H9 (cell line): ENCODE data around the gene RIPPLY3. TPM values are rescaled to one million over a fixed set of nuclear protein-coding genes. Genes with fewer than 3 reads are reported as not detected.

Experiments
- DNase-seq: peaks from one replicate; pipeline ENCODE4 v3.0.0-alpha.2; 2017
- H2AFZ ChIP-seq: one replicate; pipeline ENCODE4 v1.6.1; 2013; ENCODE audit warnings: mild to moderate bottlenecking, low read length, control low read depth, moderate library complexity
- H2AK5ac ChIP-seq: 2 replicates; pipeline ENCODE4 v1.6.1; 2013; ENCODE audit warnings: low read length, control low read depth, mixed read lengths; ENCODE audit not compliant: insufficient read length
- H2BK120ac ChIP-seq: one replicate; pipeline ENCODE4 v1.6.1; 2013; ENCODE audit warnings: low read depth, mild to moderate bottlenecking, low read length, control low read depth, inconsistent platforms; ENCODE audit not compliant: poor library complexity, severe bottlenecking
- H2BK12ac ChIP-seq: 2 replicates; pipeline ENCODE4 v1.6.1; 2013; ENCODE audit warnings: low read length, control low read depth, mixed read lengths, low read depth; ENCODE audit not compliant: insufficient read length
- H2BK15ac ChIP-seq: 2 replicates; pipeline ENCODE4 v1.6.1; 2013; ENCODE audit warnings: low read depth, low read length, control low read depth
- H2BK20ac ChIP-seq: one replicate; pipeline ENCODE4 v1.6.1; 2013; ENCODE audit warnings: low read depth, mild to moderate bottlenecking, low read length, control low read depth, inconsistent platforms; ENCODE audit not compliant: poor library complexity, severe bottlenecking
- H2BK5ac ChIP-seq: 2 replicates; pipeline ENCODE4 v1.6.1; 2013; ENCODE audit warnings: low read length, control low read depth, mixed read lengths; ENCODE audit not compliant: insufficient read length
- H3K14ac ChIP-seq: 2 replicates; pipeline ENCODE4 v1.6.1; 2013; ENCODE audit warnings: low read length, control low read depth; ENCODE audit not compliant: insufficient read depth
- H3K18ac ChIP-seq: 2 replicates; pipeline ENCODE4 v1.6.1; 2013; ENCODE audit warnings: low read depth, mild to moderate bottlenecking, mixed read lengths, low read length, control low read depth; ENCODE audit not compliant: insufficient read length
- H3K23ac ChIP-seq: 2 replicates; pipeline ENCODE4 v1.6.1; 2013; ENCODE audit warnings: low read length, control low read depth, mixed read lengths, low read depth; ENCODE audit not compliant: insufficient read length
- H3K23me2 ChIP-seq: 2 replicates; pipeline ENCODE4 v1.6.1; 2013; ENCODE audit warnings: low read depth, mild to moderate bottlenecking, mixed read lengths, low read length, control low read depth; ENCODE audit not compliant: insufficient read length, poor library complexity, severe bottlenecking
- H3K27ac ChIP-seq: 2 replicates; pipeline ENCODE4 v1.5.1; 2013; ENCODE audit warnings: low read length, control low read depth, mixed read lengths, low read depth; ENCODE audit not compliant: insufficient read length
- H3K27me3 ChIP-seq: 2 replicates; pipeline ENCODE4 v1.6.1; 2013; ENCODE audit warnings: low read length, control low read depth, inconsistent platforms; ENCODE audit not compliant: insufficient read depth
- H3K4ac ChIP-seq: 2 replicates; pipeline ENCODE4 v1.6.1; 2013; ENCODE audit warnings: low read depth, mild to moderate bottlenecking, control low read depth, inconsistent platforms, low read length, moderate library complexity
- H3K4me1 ChIP-seq: 2 replicates; pipeline ENCODE4 v1.6.1; 2013; ENCODE audit warnings: low read length, control low read depth, inconsistent platforms; ENCODE audit not compliant: insufficient read depth
- H3K4me2 ChIP-seq: 2 replicates; pipeline ENCODE4 v1.6.1; 2013; ENCODE audit warnings: low read length, control low read depth, mixed read lengths; ENCODE audit not compliant: insufficient read length, insufficient read depth
- H3K56ac ChIP-seq: 2 replicates; pipeline ENCODE4 v1.6.1; 2013; ENCODE audit warnings: low read depth, mild to moderate bottlenecking, mixed read lengths, low read length, control low read depth; ENCODE audit not compliant: insufficient read length
- H3K79me1 ChIP-seq: 2 replicates; pipeline ENCODE4 v1.6.1; 2013; ENCODE audit warnings: low read depth, mild to moderate bottlenecking, moderate library complexity, low read length, control low read depth, inconsistent platforms; ENCODE audit not compliant: insufficient read depth, poor library complexity, severe bottlenecking
- H3K79me2 ChIP-seq: 2 replicates; pipeline ENCODE4 v1.6.1; 2013; ENCODE audit warnings: low read length, control low read depth, inconsistent platforms; ENCODE audit not compliant: insufficient read depth
- H3K9ac ChIP-seq: 2 replicates; pipeline ENCODE4 v1.6.1; 2013; ENCODE audit warnings: low read length, control low read depth, mixed read lengths; ENCODE audit not compliant: insufficient read length; ENCODE audit errors: extremely low read depth
- H3K9me3 ChIP-seq: one replicate; pipeline ENCODE4 v1.6.1; 2013; ENCODE audit warnings: low read depth, low read length, inconsistent platforms; ENCODE audit not compliant: control insufficient read depth
- H3T11ph ChIP-seq: one replicate; pipeline ENCODE4 v1.6.1; 2013; ENCODE audit warnings: mild to moderate bottlenecking, low read length, control low read depth, inconsistent platforms
- H4K20me1 ChIP-seq: one replicate; pipeline ENCODE4 v1.6.1; 2013; ENCODE audit not compliant: control insufficient read depth, insufficient read length, insufficient read depth
- H4K5ac ChIP-seq: 2 replicates; pipeline ENCODE4 v1.6.1; 2013; ENCODE audit warnings: low read depth, mild to moderate bottlenecking, mixed read lengths, low read length, control low read depth; ENCODE audit not compliant: insufficient read length
- H4K8ac ChIP-seq: replicated peaks from 2 replicates; pipeline ENCODE4 v1.6.1; 2013; ENCODE audit warnings: low read length, control low read depth, mixed read lengths, low read depth; ENCODE audit not compliant: insufficient read length
- H4K91ac ChIP-seq: 2 replicates; pipeline ENCODE4 v1.6.1; 2013; ENCODE audit warnings: low read depth, mild to moderate bottlenecking, moderate library complexity, mixed read lengths, low read length, control low read depth; ENCODE audit not compliant: insufficient read length
- H3K27ac Mint-ChIP-seq, 3 experiments: 2 replicates in 2 of 3; 3 replicates in 1 of 3; pipeline ENCODE4 v1.8.0; 2020 to 2021; ENCODE audit warnings: mixed read lengths in 3 of 3, mild to moderate bottlenecking in 1 of 3, moderate library complexity in 1 of 3
- H3K27me3 Mint-ChIP-seq: 2 replicates; pipeline ENCODE4 v1.8.0; 2021; ENCODE audit warnings: low read depth, mild to moderate bottlenecking, moderate library complexity, mixed read lengths
- H3K36me3 Mint-ChIP-seq, 3 experiments: 2 replicates in 2 of 3; 3 replicates in 1 of 3; pipeline ENCODE4 v1.8.0; 2020 to 2021; ENCODE audit warnings: low read depth in 3 of 3, mixed read lengths in 3 of 3; ENCODE audit not compliant: insufficient read depth in 1 of 3
- H3K4me1 Mint-ChIP-seq, 2 experiments: 2 replicates each; pipeline ENCODE4 v1.8.0; 2020; ENCODE audit warnings: mixed read lengths in 2 of 2
- H3K4me3 Mint-ChIP-seq, 2 experiments: 2 replicates in 1 of 2; 3 replicates in 1 of 2; pipeline ENCODE4 v1.8.0; 2020 to 2021; ENCODE audit warnings: mild to moderate bottlenecking in 2 of 2, mixed read lengths in 2 of 2, moderate library complexity in 1 of 2
- H3K9me3 Mint-ChIP-seq, 2 experiments: 2 replicates in 1 of 2; 3 replicates in 1 of 2; pipeline ENCODE4 v1.8.0; 2020; ENCODE audit warnings: mild to moderate bottlenecking in 2 of 2, mixed read lengths in 2 of 2, moderate library complexity in 1 of 2
- CTCF ChIP-seq: fragments of 200-600 bp; sonication (generic); conservative IDR thresholded peaks from 3 replicates; pipeline ENCODE4 v1.8.0; 2021; ENCODE audit warnings: antibody characterized with exemption, mild to moderate bottlenecking
- WGBS: extraction: QIAGEN DNeasy Blood & Tissue Kit; methylation state at CpG from one replicate; pipeline ENCODE4 v1.1.7; 2013; ENCODE audit warnings: missing lambda C conversion rate, low lambda C conversion rate, mixed read lengths; ENCODE audit not compliant: insufficient read length; ENCODE audit errors: extremely low coverage; 5-methylcytosine and 5-hydroxymethylcytosine counted together
- total RNA-seq: library from RNA; stranded (reverse); gene quantifications from 2 replicates; pipeline ENCODE4 v1.2.1, GENCODE V29; 2021

Gene RIPPLY3
- total RNA-seq, 1 experiment from 2014 or later: 1.9 TPM

DNA sequence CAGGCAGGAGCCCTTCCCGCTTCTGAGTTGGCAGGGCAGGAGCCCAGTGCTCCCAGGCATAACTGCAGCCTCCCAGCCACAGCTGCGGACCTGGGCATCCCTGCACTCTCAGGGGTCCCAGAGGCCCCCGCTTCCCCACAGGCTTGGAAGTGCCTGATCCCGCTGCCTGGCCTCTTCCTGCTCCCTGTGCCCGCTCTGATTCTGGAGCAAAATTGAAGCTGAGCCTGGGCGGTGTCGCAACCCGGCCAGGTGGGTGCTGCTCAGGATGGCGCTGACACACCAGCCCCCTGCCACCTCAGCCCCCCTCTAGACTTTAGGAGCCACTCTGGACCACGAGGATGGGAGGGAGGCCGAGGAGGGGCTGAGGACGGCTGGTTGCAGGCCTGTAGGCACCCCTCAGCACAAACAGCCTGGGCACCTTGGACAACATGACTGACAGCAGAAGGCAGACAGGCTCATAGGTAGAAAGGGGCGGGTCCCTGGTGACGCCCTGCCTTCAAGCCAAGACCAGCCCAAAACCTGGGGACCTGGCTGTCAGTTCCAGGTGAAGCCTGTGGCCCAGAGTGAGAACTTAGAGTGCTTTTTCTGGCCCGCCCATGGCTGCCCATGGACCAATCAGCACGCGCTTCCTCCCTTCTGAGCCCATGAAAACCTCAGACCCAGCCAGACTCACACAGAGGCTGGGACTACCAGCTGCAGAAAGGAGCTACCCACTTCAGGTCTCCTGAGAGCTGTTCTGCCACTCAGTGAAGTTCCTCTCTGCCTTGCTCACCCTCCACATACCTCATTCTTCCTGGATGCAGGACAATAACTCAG lies 47.3 kb upstream of the RIPPLY3 start:
- Histone ChIP-seq H4K5ac (no peak overlapping the region), H4K91ac (no peak overlapping the region), H3K4ac (no peak overlapping the region), H4K8ac (no peak overlapping the region), H3K9me3 (no peaks in the 10 kb centered on the region), H3T11ph (no peak overlapping the region), H2BK20ac (no peak overlapping the region), H3K27me3 (no peaks in the 10 kb centered on the region), H2AK5ac (no peak overlapping the region), H3K14ac (no peak overlapping the region; the same call in 1 of the 2 replicates), H3K79me2 (no peaks in the 10 kb centered on the region), H3K27ac (no peak overlapping the region), H3K9ac (no peak overlapping the region), H2BK15ac (no peak overlapping the region), H2BK12ac (no peak overlapping the region), H3K23ac (no peak overlapping the region), H3K79me1 (no peaks in the 10 kb centered on the region), H2BK120ac (no peak overlapping the region), H2BK5ac (no peak overlapping the region), H4K20me1 (no peaks in the 10 kb centered on the region), H3K4me2 (no peak overlapping the region), H3K56ac (no peak overlapping the region), H3K4me1 (no peaks in the 10 kb centered on the region; the same call in 1 of the 2 replicates), H2AFZ (no peak overlapping the region), H3K23me2 (no peaks in the 10 kb centered on the region), H3K18ac (no peak overlapping the region)
- Mint-ChIP-seq H3K9me3 (no peaks in the 10 kb centered on the region), H3K36me3 (peaks cover 4 to 9% (median 9%) of the 10 kb centered on the region in 3 experiments; a peak in 5 of 7 replicates), H3K27ac (peak overlapping the region in 1 of 3 experiments; percentile 16; a peak in 1 of 7 replicates), H3K27me3 (no peaks in the 10 kb centered on the region), H3K4me3 (no peak overlapping the region), H3K4me1 (peaks cover 3 to 5% of the 10 kb centered on the region in 2 experiments)
- no CpG with 5 or more reads among the region's 17 CpGs for WGBS
- TF ChIP-seq CTCF: no peak
- DNase-seq: peak; percentile 89
